ENCODE measurements around the gene ZBTB7A.
A peak's percentile ranks its signal among the peaks of the same experiment; 100 is the strongest.
"Not testable (repeated sequence)": the region's sequence is repeated elsewhere in the genome, so short reads cannot be mapped to it uniquely, and the experiment has no call there.

The ZBTB7A gene

DNA sequence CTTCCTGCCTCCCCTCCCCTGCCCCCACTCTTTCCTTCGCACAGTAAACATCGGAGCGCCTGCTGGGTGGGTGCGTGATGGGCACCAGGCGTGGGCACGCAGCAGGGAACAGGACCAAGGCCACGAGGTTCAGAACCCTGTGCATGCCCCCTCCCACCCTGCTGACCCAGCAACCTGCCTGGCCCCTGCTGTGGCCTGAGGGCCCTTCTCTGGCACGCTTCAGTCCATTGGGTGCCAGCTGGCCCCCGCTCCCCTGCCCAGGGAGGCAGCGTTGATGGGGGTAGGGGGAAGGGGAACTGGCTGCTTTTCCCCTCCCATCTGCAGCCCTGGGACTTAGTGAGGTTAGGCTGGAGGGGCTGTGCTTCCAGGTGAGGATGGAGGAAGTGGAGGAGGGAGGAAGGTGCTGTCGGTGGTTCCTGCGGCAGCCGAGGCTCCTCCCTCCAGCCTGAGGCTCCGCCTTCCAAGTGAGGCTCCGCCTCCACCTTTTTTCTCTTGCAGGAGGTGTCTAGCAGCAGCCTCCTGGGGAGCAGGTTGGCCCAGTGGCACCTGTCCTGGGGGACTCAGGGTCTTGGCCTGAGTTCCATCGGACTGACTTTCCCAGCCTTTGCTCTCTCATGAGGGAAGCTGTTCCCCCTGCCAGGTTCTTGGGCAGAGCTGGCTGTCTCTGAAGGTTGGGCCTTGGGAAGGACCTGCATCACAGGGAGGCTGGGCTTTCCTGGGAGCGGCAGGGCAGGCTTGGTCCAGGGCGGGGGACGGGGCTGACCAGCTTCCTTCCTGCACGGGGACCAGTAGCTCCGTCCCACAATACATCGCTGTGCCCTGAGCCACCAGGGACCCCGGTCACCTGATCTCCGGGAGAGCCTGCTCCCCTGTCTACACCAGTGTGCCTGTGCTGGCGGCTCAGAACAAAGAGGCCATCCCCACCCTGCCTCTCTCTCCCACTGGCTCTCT, 51.9 kb downstream of the ZBTB7A start:
- DNase-seq (ENCODE audit: low spot score), result peak; percentile 83

- DNase-seq (ENCODE audit: low spot score), result peak; percentile 6
Observed at GRCh38 chr19:4013886-4014540, 52.7 kb downstream of the ZBTB7A start.

- no peak for DNase-seq (ENCODE audit: low spot score)
Observed at GRCh38 chr19:4012975-4013634, 53.6 kb downstream of the ZBTB7A start.

- DNase-seq (ENCODE audit: low spot score), result no peak
Observed at GRCh38 chr19:4012092-4012974, 54.4 kb downstream of the ZBTB7A start.

- not testable (repeated sequence) for DNase-seq (ENCODE audit: low spot score)
Observed at GRCh38 chr19:4011430-4011829, 55.3 kb downstream of the ZBTB7A start.

GRCh38 chr19:4010808-4011110, 55.9 kb downstream of the ZBTB7A start:
- DNase-seq (ENCODE audit: low spot score), result no peak

DNA sequence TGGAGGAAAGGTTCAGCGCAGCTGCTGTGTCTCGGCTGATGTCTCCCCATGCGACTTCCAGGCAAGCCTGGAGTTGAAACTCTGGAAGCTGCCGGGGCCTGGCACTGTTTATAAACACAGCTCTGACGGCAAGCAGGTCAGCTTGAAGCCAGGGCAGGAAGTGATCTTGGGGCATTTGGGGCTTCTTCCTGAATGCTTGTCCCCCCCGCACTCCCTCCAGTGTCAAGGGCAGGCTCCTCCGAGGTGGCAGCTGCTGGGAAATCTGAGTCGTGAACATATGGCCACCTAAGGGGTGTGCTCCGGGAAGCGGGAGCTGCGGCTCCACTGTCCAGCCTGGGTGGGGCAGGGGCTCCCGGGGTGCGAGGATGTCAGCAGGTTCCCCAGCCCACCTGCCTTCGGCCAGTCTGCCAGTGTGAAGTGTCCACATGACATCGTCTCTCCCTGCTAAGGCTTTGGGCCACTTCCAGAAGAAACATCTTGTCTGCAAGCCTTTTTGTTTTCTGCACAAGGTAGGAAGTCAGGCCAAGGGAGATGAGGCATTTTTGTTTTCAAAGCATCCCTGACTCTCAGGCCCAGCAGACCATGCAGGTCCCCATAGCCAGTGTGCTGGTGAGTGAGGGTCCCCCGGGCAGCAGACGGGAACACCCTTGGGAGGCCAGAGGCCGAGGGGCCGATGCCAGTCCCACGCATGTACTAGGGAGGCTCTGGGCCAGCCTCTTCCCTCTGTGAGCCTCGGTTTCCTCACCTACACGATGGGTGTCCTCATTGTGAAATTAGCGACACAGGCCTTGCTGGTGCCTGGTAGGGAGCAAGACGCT, 56.5 kb downstream of the ZBTB7A start:
- DNase-seq (ENCODE audit: low spot score), result no peak

DNA sequence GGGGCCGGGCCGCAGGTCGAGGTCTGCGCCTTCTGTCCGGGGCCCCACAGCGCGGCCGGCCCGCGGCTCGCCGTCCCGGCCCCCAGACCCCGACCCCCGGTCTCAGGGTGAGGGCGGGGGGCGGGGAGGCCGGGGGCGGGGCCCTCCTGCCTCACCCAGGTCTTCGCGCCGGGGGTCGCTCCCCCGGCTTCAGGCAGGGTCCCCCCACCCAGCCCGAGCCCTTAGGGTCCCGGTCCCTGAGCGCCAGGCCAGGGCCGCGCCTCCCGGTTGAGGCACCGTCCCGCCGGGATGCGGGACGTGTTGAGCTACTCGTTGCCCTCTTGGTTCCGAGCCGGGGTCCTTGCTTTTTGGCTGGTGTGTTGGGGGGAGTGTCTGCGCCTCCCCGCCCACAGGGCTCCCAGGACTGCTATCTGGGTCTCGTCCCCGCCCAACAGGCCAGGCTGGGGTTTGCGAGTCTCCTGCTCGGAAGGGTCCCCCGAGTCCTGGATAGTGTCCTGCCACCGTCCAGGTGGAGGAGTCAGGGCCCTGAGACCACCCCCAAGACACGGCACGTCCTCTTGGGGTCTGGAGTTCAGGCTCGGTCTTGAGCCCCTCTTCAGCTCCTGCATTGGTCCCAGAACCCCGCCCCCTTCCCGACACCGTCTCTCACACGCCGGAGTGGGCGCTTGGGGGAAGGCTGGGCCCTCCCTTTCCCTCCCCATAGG, 58.7 kb downstream of the ZBTB7A start:
- peak; percentile 40 for DNase-seq (ENCODE audit: low spot score)

GRCh38 chr19:4007021-4007835, 59.5 kb downstream of the ZBTB7A start, which contains the start of gene PIAS4:
Gene PIAS4 (plus strand): TSS chr19:4007736. CDS start chr19:4007761, 25 bp downstream.
- DNase-seq (ENCODE audit: low spot score), result peak; percentile 100

DNA sequence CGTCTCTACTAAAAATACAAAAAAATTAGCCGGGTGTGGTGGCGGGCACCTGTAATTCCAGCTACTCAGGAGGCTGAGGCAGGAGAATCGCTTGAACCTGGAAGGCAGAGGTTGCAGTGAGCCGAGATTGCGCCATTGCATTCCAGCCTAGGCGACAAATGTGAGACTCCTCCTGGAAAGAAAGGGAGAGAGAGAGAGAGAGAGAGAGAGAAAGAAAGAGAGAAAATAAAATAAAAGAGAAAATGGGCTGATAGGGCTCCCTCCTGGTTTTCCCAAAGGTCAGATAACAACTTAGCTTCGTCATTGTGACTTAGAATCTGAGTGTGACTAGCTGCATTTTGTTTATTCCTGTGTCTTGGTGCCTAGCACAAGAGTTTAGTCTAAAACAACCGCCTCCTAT, 61.3 kb downstream of the ZBTB7A start:
- DNase-seq (ENCODE audit: low spot score), result not testable (repeated sequence)

GRCh38 chr19:4000798-4001197, 65.9 kb downstream of the ZBTB7A start:
- not testable (repeated sequence) for DNase-seq (ENCODE audit: low spot score)

DNA sequence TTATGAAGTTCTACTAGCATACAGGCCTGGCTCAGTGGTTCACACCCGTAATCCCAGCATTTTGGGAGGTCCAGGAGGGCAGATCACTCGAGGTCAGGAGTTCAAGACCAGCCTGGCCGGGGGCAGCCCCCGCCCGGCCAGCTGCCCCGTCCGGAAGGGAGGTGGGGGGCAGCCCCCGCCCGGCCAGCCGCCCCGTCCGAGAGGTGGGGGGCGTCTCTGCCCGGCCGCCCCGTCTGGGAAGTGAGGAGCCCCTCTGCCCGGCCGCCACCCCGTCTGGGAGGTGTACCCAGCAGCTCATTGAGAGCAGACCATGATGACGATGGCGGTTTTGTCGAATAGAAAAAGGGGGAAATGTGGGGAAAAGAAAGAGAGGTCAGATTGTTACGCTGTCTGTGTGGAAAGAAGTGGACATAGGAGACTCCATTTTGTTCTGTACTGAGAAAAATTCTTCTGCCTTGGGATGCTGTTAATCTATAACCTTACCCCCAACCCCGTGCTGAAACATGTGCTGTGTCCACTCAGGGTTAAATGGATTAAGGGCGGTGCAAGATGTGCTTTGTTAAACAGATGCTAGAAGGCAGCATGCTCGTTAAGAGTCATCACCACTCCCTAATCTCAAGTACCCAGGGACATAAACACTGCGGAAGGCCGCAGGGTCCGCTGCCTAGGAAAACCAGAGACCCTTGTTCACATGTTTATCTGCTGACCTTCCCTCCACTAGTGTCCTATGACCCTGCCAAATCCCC, 67.9 kb downstream of the ZBTB7A start:
- DNase-seq (ENCODE audit: low spot score), result not testable (repeated sequence)

DNA sequence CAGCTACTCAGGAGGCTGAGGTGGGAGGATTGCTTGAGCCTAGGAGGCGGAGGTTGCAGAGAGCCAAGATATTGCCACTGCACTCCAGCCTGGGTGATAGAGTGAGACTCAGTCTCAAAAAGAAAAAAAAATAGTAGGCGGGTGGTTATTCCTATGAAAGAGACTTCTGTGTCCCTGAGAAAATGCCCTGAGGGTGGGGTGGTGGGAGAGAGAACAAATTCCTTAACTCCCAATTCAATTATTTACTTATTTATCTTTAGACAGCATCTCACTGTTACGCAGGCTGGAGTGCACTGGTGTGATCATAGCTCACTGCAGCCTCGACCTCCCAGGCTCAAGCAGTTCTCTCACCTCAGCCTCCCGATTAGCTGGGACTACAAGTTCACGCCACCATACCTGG, 71.1 kb downstream of the ZBTB7A start:
- DNase-seq (ENCODE audit: low spot score), result no peak
